NCI-H187 treated with DMSO at 0.1 percent for 48 hours (cell line): ENCODE results near the gene SULT1A1.
"Not testable (repeated sequence)": the region's sequence is repeated elsewhere in the genome, so short reads cannot be mapped to it uniquely, and the experiment has no call there.

Experiments used
- DNase-seq: peaks from one replicate; lab custom pipeline; 2025; lab: John Stamatoyannopoulos, UW

SULT1A1 gene

DNA sequence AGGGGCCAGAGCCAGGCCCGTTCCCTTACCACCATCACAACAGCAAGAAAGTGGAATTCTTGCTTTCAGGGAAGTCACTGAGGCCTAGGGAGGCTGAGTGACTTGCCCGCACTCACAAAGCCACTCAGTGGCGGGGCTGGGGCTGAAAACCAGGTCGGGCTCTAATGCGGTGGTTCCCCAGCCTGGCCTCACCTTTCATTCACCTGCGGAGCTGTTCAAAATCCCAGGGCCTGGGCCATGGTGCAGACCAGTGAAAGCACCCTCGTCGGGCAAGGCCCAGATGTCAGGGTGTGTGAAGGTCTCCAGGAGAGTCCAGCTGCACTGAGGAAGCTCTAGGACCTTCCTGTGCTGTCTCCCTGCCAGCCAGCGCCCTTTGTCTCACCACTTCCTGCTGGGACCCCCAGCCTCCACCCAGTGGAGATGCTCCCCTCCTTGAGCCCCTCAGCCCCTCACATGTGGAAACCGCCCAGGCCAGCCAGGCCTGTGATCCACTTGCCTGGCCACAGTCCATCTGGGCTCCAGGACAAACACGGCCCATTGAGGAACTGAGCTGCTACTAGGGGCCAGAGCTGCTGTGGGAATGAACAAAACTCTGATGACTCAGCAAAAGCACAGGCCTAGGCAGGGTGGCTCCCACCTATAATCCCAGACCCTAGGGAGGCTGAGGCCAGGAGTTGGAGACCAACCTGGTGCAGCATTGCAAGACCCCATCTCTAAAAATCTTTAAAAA lies 812 bp downstream of the SULT1A1 start:
- DNase-seq, result not testable (repeated sequence)

DNA sequence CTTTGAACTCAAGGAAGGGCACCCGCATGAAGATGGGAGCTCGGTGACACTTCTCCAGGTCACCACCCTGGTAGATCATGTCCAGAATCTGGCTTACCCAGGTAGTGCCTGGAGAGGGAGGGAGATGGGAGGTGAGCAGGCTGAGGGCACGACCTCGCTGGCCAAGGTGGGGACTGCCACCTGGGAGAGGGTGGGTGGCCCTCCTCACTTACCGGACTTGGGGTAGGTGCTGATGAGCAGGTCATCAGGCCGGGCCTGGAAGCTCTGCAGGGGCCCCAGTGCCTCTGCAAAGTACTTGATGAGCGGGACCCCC lies 1.4 kb downstream of the SULT1A1 start:
- DNase-seq, result not testable (repeated sequence)

- DNase-seq, result not testable (repeated sequence)
These were observed 2.0 kb downstream of the SULT1A1 start for GRCh38 chr16:28607681-28608495.

DNA sequence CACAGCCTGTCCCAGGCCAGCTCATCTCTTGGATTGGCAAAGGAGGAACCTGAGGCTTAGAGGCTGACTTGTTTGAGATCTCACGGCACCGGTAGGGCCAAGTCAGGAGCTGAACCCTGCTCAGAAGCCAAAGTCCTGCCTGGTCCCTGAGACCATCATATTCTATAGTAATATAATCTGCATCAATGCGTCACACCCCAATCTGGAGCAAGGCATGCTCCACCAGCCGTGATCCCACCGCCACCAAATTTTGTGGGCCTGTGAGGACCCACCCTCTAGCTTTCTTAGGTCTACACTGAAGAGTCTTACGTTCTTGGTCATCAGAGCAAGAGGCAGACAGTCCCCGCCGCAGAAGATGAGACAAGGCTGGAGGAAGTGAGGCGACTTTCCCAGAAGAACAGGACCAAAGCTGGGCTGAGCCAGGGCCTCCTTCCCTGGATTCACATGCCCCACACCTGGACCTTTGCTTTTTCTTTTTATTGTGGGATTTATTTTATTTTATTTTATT lies 2.7 kb downstream of the SULT1A1 start:
- DNase-seq, result no peak

DNA sequence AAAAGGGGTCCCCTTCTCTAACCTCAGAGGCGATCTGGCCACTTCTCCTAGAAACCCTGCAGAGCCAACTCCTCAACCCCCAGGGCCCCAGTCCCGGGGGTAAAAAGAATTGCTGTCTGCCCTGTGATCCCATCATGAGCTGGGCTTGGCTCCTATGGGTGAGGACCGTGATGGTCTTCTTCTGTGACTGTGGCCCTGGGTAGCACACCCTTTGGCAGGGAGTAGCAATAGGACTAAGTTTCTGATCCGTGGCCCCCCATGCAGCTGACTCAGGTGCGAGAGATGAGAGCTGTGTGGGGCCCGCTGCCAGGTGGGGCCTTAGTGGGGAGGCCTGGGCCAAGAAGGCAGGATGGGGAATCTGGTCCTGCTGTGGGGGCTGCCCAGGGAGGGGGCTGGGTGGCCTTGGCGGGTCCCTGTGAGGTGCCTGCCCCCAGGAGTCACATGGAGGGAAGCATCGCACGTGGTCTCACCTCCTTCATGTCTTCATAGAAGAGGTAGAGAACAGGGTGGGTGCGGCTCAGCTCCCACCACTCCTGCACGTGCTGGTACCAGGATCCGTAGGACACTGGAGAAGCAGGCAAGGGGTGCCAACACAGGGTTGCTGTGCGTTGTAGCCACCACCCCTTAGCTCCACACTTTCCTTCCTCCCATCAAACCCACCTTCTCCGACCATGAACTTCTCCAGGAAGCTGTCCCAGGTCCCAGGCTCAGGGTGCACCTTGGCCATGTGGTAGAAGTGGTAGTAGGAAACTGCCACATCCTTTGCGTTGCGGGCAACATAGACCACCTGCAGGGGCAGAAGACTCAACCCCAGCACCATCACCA lies 3.3 kb downstream of the SULT1A1 start:
- DNase-seq, result no peak

- no peak for DNase-seq
These were observed 5.7 kb downstream of the SULT1A1 start for GRCh38 chr16:28604186-28604565.

GRCh38 chr16:28603381-28604185 lies 6.3 kb downstream of the SULT1A1 start:
- no peak for DNase-seq

DNA sequence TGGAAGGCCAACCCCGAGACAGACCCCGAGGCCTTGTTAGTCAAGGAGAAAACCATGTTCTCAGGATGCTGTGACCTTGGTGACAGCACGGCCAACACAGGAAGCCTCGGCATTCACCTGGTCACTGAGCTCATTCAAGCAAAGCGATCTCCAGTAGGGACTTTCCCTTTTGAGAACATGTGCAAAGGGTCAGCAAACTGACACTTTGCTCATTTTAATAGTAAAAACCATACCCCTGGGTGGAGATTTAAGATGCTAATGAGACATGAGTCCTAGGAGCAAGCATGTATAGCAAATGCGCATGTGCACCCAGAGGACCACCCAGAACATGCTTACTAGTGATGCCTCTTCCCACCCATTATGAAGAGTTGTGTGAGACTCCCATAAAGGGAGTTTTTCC lies 7.3 kb downstream of the SULT1A1 start:
- no peak for DNase-seq

DNA sequence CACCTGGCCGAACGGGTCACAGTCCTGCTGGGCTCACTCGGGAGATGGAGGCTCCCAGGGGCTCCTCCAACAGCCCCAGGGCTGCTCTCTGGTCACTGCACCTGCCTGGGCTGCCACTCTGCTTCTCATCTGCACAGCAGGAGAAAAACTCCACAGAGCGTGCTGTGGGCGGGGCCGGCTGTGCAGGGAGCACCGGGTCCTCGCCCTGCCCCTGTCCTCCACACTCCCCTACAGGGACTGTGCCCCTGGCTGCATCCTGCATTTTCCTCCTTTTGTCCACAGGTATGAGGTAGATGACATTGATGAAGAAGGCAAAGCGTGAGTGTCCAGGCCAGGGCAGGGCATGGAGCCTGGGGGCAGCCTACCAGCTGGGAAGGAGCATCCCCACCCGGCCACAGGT lies 7.8 kb downstream of the SULT1A1 start:
- DNase-seq, result not testable (repeated sequence)

- DNase-seq, result not testable (repeated sequence)
These were observed 8.3 kb downstream of the SULT1A1 start for GRCh38 chr16:28601589-28601988.

DNA sequence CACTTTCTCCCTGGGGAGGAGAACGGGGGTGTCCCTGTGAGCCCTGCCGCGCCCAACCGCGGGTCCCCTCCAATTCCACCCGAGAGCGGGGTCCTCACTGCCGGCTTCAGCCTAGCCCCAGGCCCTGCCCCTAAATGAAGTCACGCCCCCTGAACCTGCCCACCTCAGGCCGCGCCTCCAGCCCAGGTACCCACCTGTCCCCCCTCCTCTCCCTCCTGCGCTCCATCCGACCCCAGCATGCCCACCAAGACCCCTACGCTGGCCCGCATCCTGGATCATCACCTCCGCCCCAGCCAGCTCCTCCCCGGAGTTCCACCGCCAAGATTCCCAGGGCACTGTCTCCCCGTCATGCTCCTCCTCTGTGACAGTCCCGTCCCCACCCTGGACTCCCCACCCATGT lies 8.9 kb downstream of the SULT1A1 start:
- DNase-seq, result not testable (repeated sequence)

- not testable (repeated sequence) for DNase-seq
These were observed 10.2 kb downstream of the SULT1A1 start for GRCh38 chr16:28599377-28600285.

DNA sequence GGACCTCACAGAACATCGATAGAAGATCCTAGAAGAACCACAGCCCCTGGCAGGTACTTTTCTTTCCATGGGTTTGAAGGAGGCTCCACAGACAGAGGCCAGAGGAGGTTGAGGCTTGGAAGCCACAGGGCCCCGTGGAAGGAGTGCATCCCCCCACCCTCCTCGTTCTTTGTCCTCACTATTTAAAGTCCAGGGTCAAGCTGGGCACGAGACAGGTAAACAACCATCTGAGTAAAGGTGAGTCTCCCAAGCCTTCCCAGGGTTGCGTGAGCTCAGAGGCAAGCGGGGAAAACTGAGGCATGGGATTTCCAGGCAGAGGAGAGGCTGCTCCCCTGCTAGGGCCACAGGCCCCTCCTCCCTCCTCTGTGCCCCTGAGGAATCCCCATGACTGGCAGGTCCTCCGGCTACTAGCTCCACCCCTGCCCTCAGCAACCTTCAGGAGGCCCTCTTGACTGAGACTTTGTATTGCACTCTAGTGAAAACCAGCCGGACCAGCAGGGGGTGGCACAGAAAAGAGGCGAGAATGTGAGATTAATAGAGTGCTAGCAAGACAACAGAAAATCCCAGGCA lies 12.1 kb downstream of the SULT1A1 start:
- no peak for DNase-seq

- DNase-seq, result no peak
These were observed 12.8 kb downstream of the SULT1A1 start, which contains the start of gene SULT1A2 for GRCh38 chr16:28596840-28597691. Gene SULT1A2 (minus strand): TSS chr16:28597050. CDS start chr16:28595930, 1,120 bp downstream.

- DNase-seq, result no peak
These were observed 13.7 kb downstream of the SULT1A1 start for GRCh38 chr16:28596115-28596630.

GRCh38 chr16:28595451-28595850 lies 14.4 kb downstream of the SULT1A1 start:
- DNase-seq, result not testable (repeated sequence)

DNA sequence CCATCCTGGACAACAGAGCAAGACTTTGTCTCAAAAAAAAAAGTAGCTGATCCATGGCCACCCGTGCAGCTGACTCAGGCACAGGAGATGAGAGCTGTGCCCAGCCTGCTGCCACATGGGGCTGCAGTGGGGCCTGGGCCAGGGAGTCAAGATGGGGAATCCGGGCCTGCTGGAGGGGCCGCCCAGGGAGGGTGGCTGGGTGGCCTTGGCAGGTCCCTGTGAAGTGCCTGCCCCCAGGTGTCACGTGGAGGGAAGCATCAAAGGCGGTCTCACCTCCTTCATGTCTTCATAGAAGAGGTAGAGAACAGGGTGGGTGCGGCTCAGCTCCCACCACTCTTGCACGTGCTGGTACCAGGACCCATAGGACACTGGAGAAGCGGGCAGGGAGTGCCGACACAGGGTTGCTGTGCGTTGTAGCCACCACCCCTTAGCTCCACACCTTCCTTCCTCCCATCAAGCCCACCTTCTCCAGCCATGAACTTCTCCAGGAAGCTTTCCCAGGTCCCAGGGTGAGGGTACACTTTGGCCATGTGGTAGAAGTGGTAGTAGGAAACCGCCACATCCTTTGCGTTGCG lies 16.8 kb downstream of the SULT1A1 start:
- DNase-seq, result no peak

GRCh38 chr16:28592511-28592910 lies 17.3 kb downstream of the SULT1A1 start:
- DNase-seq, result no peak
